ENCODE data around the gene NUDT21. TPM values are rescaled to one million over a fixed set of nuclear protein-coding genes. Genes with fewer than 3 reads are reported as not detected.
A peak's percentile ranks its signal among the peaks of the same experiment; 100 is the strongest.
"Not testable (repeated sequence)": the region's sequence is repeated elsewhere in the genome, so short reads cannot be mapped to it uniquely, and the experiment has no call there.

NUDT21 gene
- total RNA-seq: 134 to 141 TPM (median 136 TPM) in 3 replicates

GRCh38 chr16:56450986-56451752, at the start of gene NUDT21, which contains the start of gene OGFOD1:
NUDT21 (minus strand) TSS chr16:56451332; CDS start chr16:56451202, 130 bp downstream.
OGFOD1 (plus strand) TSS chr16:56451554; CDS start chr16:56451613, 59 bp downstream.
- Mint-ChIP-seq H3K4me3 (peak within 1 kb of the TSS; percentile 94), H3K9me3 (no peaks in the 10 kb centered on the region), H3K4me1 (peaks cover 34% of the 10 kb centered on the region), H3K27me3 (ENCODE audit: low read depth) (no peaks in the 10 kb centered on the region), H3K36me3 (peaks cover 15% of the 10 kb centered on the region), H3K27ac (peak within 1 kb of the TSS; percentile 98)
- TF ChIP-seq, protein P1, sequence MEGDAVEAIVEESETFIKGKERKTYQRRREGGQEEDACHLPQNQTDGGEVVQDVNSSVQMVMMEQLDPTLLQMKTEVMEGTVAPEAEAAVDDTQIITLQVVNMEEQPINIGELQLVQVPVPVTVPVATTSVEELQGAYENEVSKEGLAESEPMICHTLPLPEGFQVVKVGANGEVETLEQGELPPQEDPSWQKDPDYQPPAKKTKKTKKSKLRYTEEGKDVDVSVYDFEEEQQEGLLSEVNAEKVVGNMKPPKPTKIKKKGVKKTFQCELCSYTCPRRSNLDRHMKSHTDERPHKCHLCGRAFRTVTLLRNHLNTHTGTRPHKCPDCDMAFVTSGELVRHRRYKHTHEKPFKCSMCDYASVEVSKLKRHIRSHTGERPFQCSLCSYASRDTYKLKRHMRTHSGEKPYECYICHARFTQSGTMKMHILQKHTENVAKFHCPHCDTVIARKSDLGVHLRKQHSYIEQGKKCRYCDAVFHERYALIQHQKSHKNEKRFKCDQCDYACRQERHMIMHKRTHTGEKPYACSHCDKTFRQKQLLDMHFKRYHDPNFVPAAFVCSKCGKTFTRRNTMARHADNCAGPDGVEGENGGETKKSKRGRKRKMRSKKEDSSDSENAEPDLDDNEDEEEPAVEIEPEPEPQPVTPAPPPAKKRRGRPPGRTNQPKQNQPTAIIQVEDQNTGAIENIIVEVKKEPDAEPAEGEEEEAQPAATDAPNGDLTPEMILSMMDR (IDR thresholded peaks at IDR 0.05; ENCODE audit: unreplicated experiment): no peak
- peak; percentile 85 to 89 for DNase-seq (ENCODE audit: low spot score in 2 of 2, unreplicated experiment in 2 of 2)

- H3K36me3 Mint-ChIP-seq: peaks cover 49% of the 10 kb centered on the region
- H3K4me3 Mint-ChIP-seq: no peak overlapping the region
- no peak overlapping the region for H3K27ac Mint-ChIP-seq
- TF ChIP-seq, protein P1 (IDR thresholded peaks at IDR 0.05; ENCODE audit: unreplicated experiment): no peak
- H3K27me3 Mint-ChIP-seq (ENCODE audit: low read depth): no peaks in the 10 kb centered on the region
- no peaks in the 10 kb centered on the region for H3K9me3 Mint-ChIP-seq
- DNase-seq (ENCODE audit: low spot score in 2 of 2, unreplicated experiment in 2 of 2): no peak
- no peaks in the 10 kb centered on the region for H3K4me1 Mint-ChIP-seq
These were observed 42.7 kb upstream of the NUDT21 start for GRCh38 chr16:56493815-56494214.

DNA sequence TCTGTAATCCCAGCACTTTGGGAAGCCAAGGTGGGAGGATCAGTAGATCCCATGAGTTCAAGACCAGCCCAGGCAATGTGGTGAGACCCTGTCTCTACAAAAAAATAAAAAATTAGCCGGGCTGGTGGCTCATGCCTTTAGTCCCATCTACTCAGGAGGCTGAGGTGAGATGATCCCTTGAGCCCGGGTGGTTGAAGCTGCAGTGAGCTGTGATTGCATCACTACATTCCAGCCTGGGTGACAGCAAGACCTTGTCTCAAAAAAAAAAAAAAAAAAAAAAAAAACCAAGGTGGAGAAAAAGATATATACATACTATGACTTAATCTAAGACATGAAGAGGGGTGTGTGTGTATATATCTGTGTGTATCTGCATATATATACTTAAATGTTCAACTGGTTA, 42.0 kb upstream of the NUDT21 start:
- no peaks in the 10 kb centered on the region for H3K9me3 Mint-ChIP-seq
- DNase-seq (ENCODE audit: low spot score in 2 of 2, unreplicated experiment in 2 of 2): no peak
- TF ChIP-seq, protein P1 (IDR thresholded peaks at IDR 0.05; ENCODE audit: unreplicated experiment): no peak
- H3K27ac Mint-ChIP-seq: no peak overlapping the region
- no peaks in the 10 kb centered on the region for H3K4me1 Mint-ChIP-seq
- H3K27me3 Mint-ChIP-seq (ENCODE audit: low read depth): no peaks in the 10 kb centered on the region
- H3K36me3 Mint-ChIP-seq: peaks cover 42% of the 10 kb centered on the region
- no peak overlapping the region for H3K4me3 Mint-ChIP-seq

- H3K9me3 Mint-ChIP-seq: no peaks in the 10 kb centered on the region
- TF ChIP-seq, protein P1 (IDR thresholded peaks at IDR 0.05; ENCODE audit: unreplicated experiment): no peak
- H3K4me3 Mint-ChIP-seq: no peak overlapping the region
- no peaks in the 10 kb centered on the region for H3K27me3 Mint-ChIP-seq (ENCODE audit: low read depth)
- H3K4me1 Mint-ChIP-seq: no peaks in the 10 kb centered on the region
- H3K36me3 Mint-ChIP-seq: peaks cover 33% of the 10 kb centered on the region
- no peak for DNase-seq (ENCODE audit: low spot score in 2 of 2, unreplicated experiment in 2 of 2)
- H3K27ac Mint-ChIP-seq: no peak overlapping the region
These were observed 40.6 kb upstream of the NUDT21 start for GRCh38 chr16:56491657-56492261.

DNA sequence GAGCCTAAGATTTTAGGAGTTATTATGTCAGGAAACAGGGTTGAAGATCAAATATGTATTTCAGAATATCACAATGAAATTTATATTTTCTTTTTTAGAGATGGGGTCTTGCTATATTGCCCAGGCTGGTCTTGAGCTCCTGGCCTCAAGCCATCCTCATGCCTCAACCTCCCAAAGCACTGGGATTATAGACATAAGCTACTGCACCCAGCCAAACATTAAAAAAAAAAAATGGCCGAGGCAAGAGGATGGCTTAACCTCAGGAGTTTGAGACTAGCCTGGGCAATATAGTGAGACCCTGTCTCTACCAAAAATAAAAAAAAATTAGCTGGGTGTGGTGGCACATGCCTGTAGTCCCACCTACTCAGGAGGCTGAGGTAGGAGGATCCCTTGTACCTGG, 37.7 kb upstream of the NUDT21 start:
- H3K4me3 Mint-ChIP-seq; DNase-seq (ENCODE audit: low spot score in 2 of 2, unreplicated experiment in 2 of 2); H3K9me3 Mint-ChIP-seq; H3K27ac Mint-ChIP-seq; H3K4me1 Mint-ChIP-seq; H3K27me3 Mint-ChIP-seq (ENCODE audit: low read depth): not testable (repeated sequence)
- peaks cover 35% of the 10 kb centered on the region for H3K36me3 Mint-ChIP-seq

- Mint-ChIP-seq H3K9me3 (peaks cover 3% of the 10 kb centered on the region), H3K36me3 (peaks cover 32% of the 10 kb centered on the region), H3K4me1 (peaks cover 4% of the 10 kb centered on the region), H3K27me3 (ENCODE audit: low read depth) (no peaks in the 10 kb centered on the region), H3K27ac (no peak overlapping the region), H3K4me3 (no peak overlapping the region)
- TF ChIP-seq, protein P1 (IDR thresholded peaks at IDR 0.05; ENCODE audit: unreplicated experiment): no peak
- no peak for DNase-seq (ENCODE audit: low spot score in 2 of 2, unreplicated experiment in 2 of 2)
These were observed 36.9 kb upstream of the NUDT21 start for GRCh38 chr16:56488035-56488434.

Measured in mesothelial cell of epicardium (in vitro differentiated cells).